H1 (cell line): Measurements from ENCODE around the gene PLBD2. TPM values are rescaled to one million over a fixed set of nuclear protein-coding genes. Genes with fewer than 3 reads are reported as not detected.

Experiments
- CTCF ChIA-PET: fragments of 300-600 bp; sonication (Branson Sonifier 250); formaldehyde crosslinking; loops from one replicate; lab custom pipeline; 2021; ENCODE audit not compliant: partially characterized antibody; lab: Charles Lee
- POLR2A ChIA-PET: fragments of 300-600 bp; sonication (Branson Sonifier 250); formaldehyde crosslinking; loops from one replicate; lab custom pipeline; 2021; ENCODE audit warnings: inconsistent platforms; ENCODE audit not compliant: partially characterized antibody; lab: Charles Lee
- DNase-seq, 2 experiments: peaks; one replicate each; pipeline versions ENCODE4 v3.0.0 to v3.0.0-alpha.2; 2010 to 2022; ENCODE audit warnings: low spot score in 2 of 2, low read depth in 1 of 2, mixed read lengths in 1 of 2
- FAIRE-seq: peaks from 2 replicates; lab custom pipeline; 2011; peaks lifted over from hg19 to GRCh38; lab: Jason Lieb, UNC
- H2AFZ ChIP-seq: 2 replicates; pipeline ENCODE4 v1.8.1; 2012; ENCODE audit warnings: low read length, inconsistent platforms
- H2AK5ac ChIP-seq: 2 replicates; pipeline ENCODE4 v1.6.1; 2013; ENCODE audit warnings: low read depth, low read length
- H2BK120ac ChIP-seq: replicated peaks from 2 replicates; pipeline ENCODE3; 2013; ENCODE audit warnings: low read depth, low read length, inconsistent platforms
- H2BK12ac ChIP-seq: 2 replicates; pipeline ENCODE4 v1.6.1; 2013; ENCODE audit warnings: low read depth, low read length
- H2BK15ac ChIP-seq: 2 replicates; pipeline ENCODE4 v1.6.1; 2013; ENCODE audit warnings: low read length
- H2BK20ac ChIP-seq: 2 replicates; pipeline ENCODE4 v1.6.1; 2013; ENCODE audit warnings: low read length
- H2BK5ac ChIP-seq: 2 replicates; pipeline ENCODE4 v1.6.1; 2013; ENCODE audit warnings: low read depth, low read length
- H3K14ac ChIP-seq: 2 replicates; pipeline ENCODE4 v1.6.1; 2013; ENCODE audit warnings: inconsistent platforms; ENCODE audit not compliant: insufficient read length
- H3K18ac ChIP-seq: 2 replicates; pipeline ENCODE4 v1.6.1; 2013; ENCODE audit warnings: low read length; ENCODE audit errors: extremely low read depth
- H3K23ac ChIP-seq: 2 replicates; pipeline ENCODE4 v1.6.1; 2013; ENCODE audit warnings: inconsistent platforms; ENCODE audit not compliant: insufficient read length
- H3K23me2 ChIP-seq: 2 replicates; pipeline ENCODE4 v1.6.1; 2013; ENCODE audit warnings: low read depth, low read length
- H3K27ac ChIP-seq: 2 replicates; pipeline ENCODE4 v1.6.1; 2011; ENCODE audit warnings: low read depth, low read length, inconsistent platforms
- H3K27me3 ChIP-seq, 4 experiments: replicated peaks in 1 of 4; 1 replicate in 1 of 4; 2 replicates in 3 of 4; pipeline versions ENCODE4 v1.6.1 to v1.8.1; 2011 to 2013; ENCODE audit warnings: low read length in 3 of 4, mild to moderate bottlenecking in 3 of 4, inconsistent platforms in 2 of 4, mixed read lengths in 2 of 4, moderate library complexity in 1 of 4; ENCODE audit not compliant: control insufficient read depth in 3 of 4, insufficient read depth in 3 of 4; ENCODE audit errors: extremely low read depth in 1 of 4
- H3K36me3 ChIP-seq, 4 experiments: 2 replicates each; pipeline versions ENCODE4 v1.6.1 to v1.8.1; 2011 to 2013; ENCODE audit warnings: mild to moderate bottlenecking in 4 of 4, low read length in 3 of 4, moderate library complexity in 2 of 4, control low read depth in 1 of 4, inconsistent platforms in 1 of 4; ENCODE audit not compliant: insufficient read depth in 4 of 4, control insufficient read depth in 2 of 4
- H3K4ac ChIP-seq: replicated peaks from 2 replicates; pipeline ENCODE3; 2013; ENCODE audit warnings: low read length, low read depth, mixed read lengths, inconsistent platforms; ENCODE audit not compliant: insufficient read length
- H3K4me1 ChIP-seq, 4 experiments: replicated peaks in 1 of 4; 1 replicate in 1 of 4; 2 replicates in 3 of 4; pipeline versions ENCODE4 v1.6.1 to v1.8.1; 2011 to 2013; ENCODE audit warnings: low read length in 3 of 4, inconsistent platforms in 2 of 4, mixed read lengths in 1 of 4; ENCODE audit not compliant: insufficient read depth in 4 of 4, control insufficient read depth in 3 of 4
- H3K4me2 ChIP-seq, 2 experiments: 2 replicates each; pipeline versions ENCODE4 v1.6.1 to v1.8.1; 2011 to 2013; ENCODE audit warnings: low read depth in 2 of 2, low read length in 2 of 2, control low read depth in 1 of 2, inconsistent platforms in 1 of 2, mild to moderate bottlenecking in 1 of 2; ENCODE audit not compliant: insufficient read depth in 1 of 2
- H3K4me3 ChIP-seq, 4 experiments: fragments of 200-600, 300-600 bp in 1 of 4; sonication (generic), shearing (Covaris generic), sonication (Bioruptor Twin) in 1 of 4; 2 replicates each; pipeline versions ENCODE4 v1.5.1 to v1.8.1; 2011 to 2016; ENCODE audit warnings: low read length in 4 of 4, low read depth in 3 of 4, control low read depth in 2 of 4, inconsistent platforms in 2 of 4, mild to moderate bottlenecking in 2 of 4, mixed read lengths in 1 of 4, moderate library complexity in 1 of 4; ENCODE audit not compliant: insufficient read depth in 2 of 4; ENCODE audit errors: extremely low read depth in 1 of 4
- H3K56ac ChIP-seq: replicated peaks from 2 replicates; pipeline ENCODE3; 2013; ENCODE audit warnings: low read depth, mild to moderate bottlenecking, mixed read lengths, low read length, inconsistent platforms; ENCODE audit not compliant: insufficient read length
- H3K79me1 ChIP-seq: 2 replicates; pipeline ENCODE4 v1.6.1; 2013; ENCODE audit warnings: low read depth, low read length, control low read depth
- H3K79me2 ChIP-seq, 2 experiments: 2 replicates each; pipeline versions ENCODE4 v1.6.1 to v1.8.1; 2012 to 2013; ENCODE audit warnings: low read length in 2 of 2, mild to moderate bottlenecking in 2 of 2, inconsistent platforms in 1 of 2; ENCODE audit not compliant: insufficient read depth in 2 of 2, control insufficient read depth in 1 of 2
- H3K9ac ChIP-seq, 4 experiments: replicated peaks in 1 of 4; 1 replicate in 1 of 4; 2 replicates in 3 of 4; pipeline versions ENCODE4 v1.6.1 to v1.8.1; 2011 to 2013; ENCODE audit warnings: low read depth in 3 of 4, low read length in 3 of 4, control low read depth in 2 of 4, mild to moderate bottlenecking in 2 of 4, moderate library complexity in 2 of 4, inconsistent platforms in 1 of 4; ENCODE audit errors: extremely low read depth in 1 of 4
- H3K9me3 ChIP-seq, 2 experiments: 2 replicates each; pipeline versions ENCODE4 v1.6.1 to v1.8.1; 2012 to 2013; ENCODE audit warnings: mild to moderate bottlenecking in 2 of 2, moderate library complexity in 2 of 2, control low read depth in 1 of 2, inconsistent platforms in 1 of 2, low read depth in 1 of 2, low read length in 1 of 2, mixed read lengths in 1 of 2; ENCODE audit not compliant: insufficient read depth in 2 of 2
- H4K20me1 ChIP-seq, 2 experiments: replicated peaks in 1 of 2; 2 replicates each; pipeline versions ENCODE3 to v1.8.1; 2011 to 2013; ENCODE audit warnings: inconsistent platforms in 2 of 2, low read length in 2 of 2, mild to moderate bottlenecking in 1 of 2; ENCODE audit not compliant: insufficient read depth in 2 of 2, control insufficient read depth in 1 of 2
- H4K5ac ChIP-seq: 2 replicates; pipeline ENCODE4 v1.6.1; 2013; ENCODE audit warnings: low read length, low read depth, mixed read lengths, inconsistent platforms; ENCODE audit not compliant: insufficient read length
- H4K8ac ChIP-seq: 2 replicates; pipeline ENCODE4 v1.8.0; 2013; ENCODE audit warnings: mild to moderate bottlenecking, moderate library complexity, low read length, inconsistent platforms; ENCODE audit not compliant: insufficient read depth; ENCODE audit errors: extremely low read depth
- H4K91ac ChIP-seq: replicated peaks from 2 replicates; pipeline ENCODE3; 2013; ENCODE audit warnings: low read length, mixed read lengths, inconsistent platforms; ENCODE audit not compliant: insufficient read length
- CBX8 ChIP-seq: fragments of 300-800, 300-1000 bp; sonication (generic); IDR thresholded peaks from 2 replicates; pipeline ENCODE4 v1.7.1; 2016; ENCODE audit warnings: low read depth, low read length, borderline replicate concordance
- CHD2 ChIP-seq: IDR thresholded peaks from 2 replicates; pipeline ENCODE4 v1.6.1; 2012; ENCODE audit warnings: low read length, improper control_type of control experiment
- CTBP2 ChIP-seq: IDR thresholded peaks from 2 replicates; pipeline ENCODE4 v1.7.0; 2011; ENCODE audit warnings: borderline replicate concordance, mild to moderate bottlenecking, moderate library complexity, mixed read lengths, low read length; ENCODE audit not compliant: insufficient read depth, insufficient read length
- EGR1 ChIP-seq: IDR thresholded peaks from 2 replicates; pipeline ENCODE4 v1.6.1; 2011; ENCODE audit warnings: low read depth, low read length, borderline replicate concordance
- EP300 ChIP-seq, 2 experiments: IDR thresholded peaks; 1 replicate in 1 of 2; 2 replicates in 1 of 2; pipeline ENCODE4 v1.6.1; 2011 to 2012; ENCODE audit warnings: low read depth in 2 of 2, low read length in 2 of 2, mild to moderate bottlenecking in 2 of 2, borderline replicate concordance in 1 of 2, inconsistent platforms in 1 of 2, moderate library complexity in 1 of 2
- GABPA ChIP-seq: IDR thresholded peaks from 2 replicates; pipeline ENCODE4 v1.6.1; 2011; ENCODE audit warnings: mild to moderate bottlenecking, low read length, moderate library complexity, borderline replicate concordance; ENCODE audit not compliant: insufficient read depth
- HDAC2 ChIP-seq, 2 experiments: fragments of 300-600 bp in 1 of 2; sonication (generic) in 1 of 2; IDR thresholded peaks; 2 replicates each; pipeline ENCODE4 v1.6.1; 2011 to 2012; ENCODE audit warnings: low read depth in 2 of 2, low read length in 2 of 2, mild to moderate bottlenecking in 2 of 2, moderate library complexity in 2 of 2, borderline replicate concordance in 1 of 2, inconsistent platforms in 1 of 2
- KDM5A ChIP-seq: fragments of 200-600 bp; IDR thresholded peaks from 2 replicates; pipeline ENCODE4 v1.7.1; 2012; ENCODE audit warnings: mild to moderate bottlenecking, low read length, inconsistent platforms, mixed read lengths
- NANOG ChIP-seq: IDR thresholded peaks from 2 replicates; pipeline ENCODE4 v1.6.1; 2011; ENCODE audit warnings: low read length, low read depth, mild to moderate bottlenecking, inconsistent platforms; ENCODE audit not compliant: insufficient read depth, poor library complexity, severe bottlenecking
- RAD21 ChIP-seq, 2 experiments: IDR thresholded peaks in 1 of 2; conservative IDR thresholded peaks in 1 of 2; 2 replicates each; pipeline ENCODE4 v1.6.1; 2011; ENCODE audit warnings: low read depth in 2 of 2, low read length in 2 of 2, improper control_type of control experiment in 1 of 2, inconsistent platforms in 1 of 2, mild to moderate bottlenecking in 1 of 2, moderate library complexity in 1 of 2
- SIRT6 ChIP-seq: IDR thresholded peaks from one replicate; pipeline ENCODE4 v1.7.1; 2012; ENCODE audit warnings: low read length, inconsistent platforms
- TAF7 ChIP-seq: optimal IDR thresholded peaks from 2 replicates; pipeline ENCODE3; 2011; ENCODE audit warnings: low read depth, mild to moderate bottlenecking, inconsistent platforms, low read length, moderate library complexity, borderline replicate concordance
- WGBS, 2 experiments: shearing (Covaris generic) in 1 of 2; methylation state at CpG; one replicate each; pipeline versions ENCODE4 v1.1.6 to v1.1.7; 2013 to 2015; ENCODE audit warnings: low lambda C conversion rate in 2 of 2, mixed read lengths in 2 of 2, inconsistent platforms in 1 of 2, low coverage in 1 of 2, missing lambda C conversion rate in 1 of 2; ENCODE audit not compliant: insufficient replicate concordance in 2 of 2, insufficient coverage in 1 of 2, insufficient read length in 1 of 2; ENCODE audit errors: extremely low coverage in 1 of 2, missing lambda C conversion rate in 1 of 2; 5-methylcytosine and 5-hydroxymethylcytosine counted together
- polyA plus RNA-seq, 7 experiments: library from polyadenylated mRNA; depleted of rRNA in 3 of 7; stranded (reverse) in 5 of 7; unstranded in 2 of 7; fragments of >200 nt in 5 of 7; fragments of 200-250 nt in 2 of 7; gene quantifications; 1 replicate in 5 of 7; 2 replicates in 1 of 7; 4 replicates in 1 of 7; pipeline versions ENCODE4 v1.2.1 to v1.2.3, GENCODE V29; 2011 to 2013; ENCODE audit warnings: missing spikeins in 2 of 7, mixed read lengths in 2 of 7
- total RNA-seq: library from RNA; stranded (reverse); fragmentation: NEBNext Ultra II Directional; extraction: Animal tissue kit (Norgen Biotek cat#: 25700); gene quantifications from 2 replicates; pipeline ENCODE4 v1.2.1, GENCODE V29; 2021

PLBD2 gene
- total and polyA plus RNA-seq, 2 of the 8 experiments (the other 6 are each of a cell fraction or from before 2014, with no cell fraction given), result 16.8 to 33.5 TPM

GRCh38 chr12:113320401-113320800 is 38.0 kb upstream of the PLBD2 start:
- FAIRE-seq (no peak), DNase-seq (no peak)
- Histone ChIP-seq H3K4me2 (no peak overlapping the region), H4K20me1 (peaks cover 0 to 3% of the 10 kb centered on the region in 2 experiments), H2BK120ac (no peak overlapping the region), H4K91ac (no peak overlapping the region), H3K9ac (no peak overlapping the region), H3K23ac (no peak overlapping the region), H4K5ac (no peak overlapping the region), H3K4me3 (no peak overlapping the region), H3K27me3 (no peaks in the 10 kb centered on the region; a peak in 1 of 7 replicates), H2BK15ac (no peak overlapping the region), H2AFZ (no peak overlapping the region), H3K23me2 (peaks cover 4% of the 10 kb centered on the region; the same call in 1 of the 2 replicates), H3K14ac (no peak overlapping the region), H2BK20ac (no peak overlapping the region), H3K56ac (peak overlapping the region; percentile 14), H3K36me3 (peaks cover 0 to 14% (median 6%) of the 10 kb centered on the region in 4 experiments; a peak in 7 of 8 replicates), H3K4ac (no peak overlapping the region), H4K8ac (no peak overlapping the region), H3K79me2 (no peaks in the 10 kb centered on the region), H2BK12ac (peak overlapping the region; percentile 27; the same call in 1 of the 2 replicates), H3K79me1 (no peaks in the 10 kb centered on the region), H2BK5ac (no peak overlapping the region; the same call in 1 of the 2 replicates), H3K4me1 (peaks cover 0 to 3% (median 0%) of the 10 kb centered on the region in 4 experiments; a peak in 2 of 7 replicates), H3K9me3 (no peaks in the 10 kb centered on the region), H3K18ac (no peak overlapping the region; the same call in 1 of the 2 replicates), H3K27ac (no peak overlapping the region), H2AK5ac (no peak overlapping the region)
- 71% methylated on average over 11 of the region's 12 CpGs; no CpG with 5 or more reads in 1 of the 2 experiments for WGBS, 2 experiments
- CTCF ChIA-PET, result interaction anchor here (0.8 to 1.8 kb wide), 5 partner anchors 9 to 313 kb away, joined by 3 to 8 read pairs (median 3); no protein-coding TSS in a partner anchor
- POLR2A ChIA-PET, result interaction anchor here (1.9 kb wide), 2 partner anchors 11 to 75 kb away, joined by 4 read pairs; no protein-coding TSS in a partner anchor
- TF ChIP-seq KDM5A (no peak), NANOG (no peak), GABPA (no peak), SIRT6 (no peak), EGR1 (no peak), CBX8 (no peak), TAF7 (no peak), CHD2 (no peak), CTBP2 (no peak), HDAC2 (IDR thresholded peaks at IDR 0.05; ENCODE audit: borderline replicate concordance in 1 of 2, low read depth in 2 of 2, low read length in 2 of 2) (no peak), RAD21 (IDR thresholded peaks at IDR 0.05 in 1 of 2, conservative IDR thresholded peaks at IDR 0.05 in 1 of 2; ENCODE audit: low read depth in 2 of 2, low read length in 2 of 2) (no peak), EP300 (IDR thresholded peaks at IDR 0.05; ENCODE audit: borderline replicate concordance in 1 of 2, low read depth in 2 of 2, low read length in 2 of 2) (no peak)
